G401 (cell line): ENCODE results near the gene TSPAN10. TPM values are rescaled to one million over a fixed set of nuclear protein-coding genes. Genes with fewer than 3 reads are reported as not detected.

Source experiments
- total RNA-seq: library from RNA; depleted of rRNA; stranded (reverse); fragments of >200 nt; shearing (Covaris generic); gene quantifications from 2 replicates; pipeline ENCODE4 v1.2.3, GENCODE V29; 2014; rRNA removed

TSPAN10 gene
- total RNA-seq, 1 experiment from 2014 or later = 66.8 TPM

Other genes with a start within 250 kb of the TSPAN10 start
- gene BAHCC1, start 241.7 kb upstream of the TSPAN10 start, total RNA-seq = 5.3 and 9.6 TPM in 2 replicates
- 5,595 and 6,819 TPM in 2 replicates for gene ACTG1, start 124.4 kb upstream of the TSPAN10 start, total RNA-seq
- gene FSCN2, start 108.8 kb upstream of the TSPAN10 start, total RNA-seq = 0.80 and 1.4 TPM in 2 replicates
- gene FAAP100, start 84.8 kb upstream of the TSPAN10 start, total RNA-seq = 37.1 and 44.6 TPM in 2 replicates
- gene NPLOC4, start 84 bp upstream of the TSPAN10 start, total RNA-seq = 110 and 120 TPM in 2 replicates
- 0.80 TPM in 1 of 2 replicates, not detected in the other for gene PDE6G, start 19.3 kb downstream of the TSPAN10 start, total RNA-seq
- 81.2 and 118 TPM in 2 replicates for gene OXLD1, start 29.4 kb downstream of the TSPAN10 start, total RNA-seq
- 32.0 and 35.8 TPM in 2 replicates for gene CCDC137, start 29.5 kb downstream of the TSPAN10 start, total RNA-seq
- gene ARL16, start 46.6 kb downstream of the TSPAN10 start, total RNA-seq = 64.2 and 77.4 TPM in 2 replicates
- gene HGS, start 46.8 kb downstream of the TSPAN10 start, total RNA-seq = 85.0 and 88.7 TPM in 2 replicates
- 238 and 244 TPM in 2 replicates for gene MRPL12, start 66.2 kb downstream of the TSPAN10 start, total RNA-seq
- 72.3 and 73.9 TPM in 2 replicates for gene SLC25A10, start 75.1 kb downstream of the TSPAN10 start, total RNA-seq
- gene GCGR, start 167.0 kb downstream of the TSPAN10 start, total RNA-seq = 0.61 TPM in 1 of 2 replicates, not detected in the other
- gene MCRIP1, start 196.1 kb downstream of the TSPAN10 start, total RNA-seq = 130 and 133 TPM in 2 replicates
- gene PPP1R27, start 197.9 kb downstream of the TSPAN10 start, total RNA-seq = 0.31 TPM in 1 of 2 replicates, not detected in the other
- gene P4HB, start 223.3 kb downstream of the TSPAN10 start, total RNA-seq = 310 and 320 TPM in 2 replicates
- 183 and 209 TPM in 2 replicates for gene ARHGDIA, start 234.1 kb downstream of the TSPAN10 start, total RNA-seq